Spinal cord (tissue), 10 donors: ENCODE results near the gene GNG3. TPM values are rescaled to one million over a fixed set of nuclear protein-coding genes. Genes with fewer than 3 reads are reported as not detected.

Experiments
- DNase-seq, 6 donors: peaks; one replicate each; pipeline versions ENCODE4 v3.0.0 to v3.0.0-alpha.2; 2013 to 2015; ENCODE audit warnings: low spot score in 6 of 6, low read depth in 4 of 6
- H3K27ac ChIP-seq: one replicate; pipeline ENCODE4 v1.5.1; 2013; ENCODE audit warnings: low read depth, low read length, control low read depth
- H3K27me3 ChIP-seq: one replicate; pipeline ENCODE4 v1.6.1; 2013; ENCODE audit warnings: low read length; ENCODE audit not compliant: control insufficient read depth, insufficient read depth
- H3K36me3 ChIP-seq: one replicate; pipeline ENCODE4 v1.6.1; 2013; ENCODE audit warnings: low read length; ENCODE audit not compliant: control insufficient read depth, insufficient read depth
- H3K4me1 ChIP-seq: one replicate; pipeline ENCODE4 v1.6.1; 2013; ENCODE audit warnings: low read length; ENCODE audit not compliant: control insufficient read depth, insufficient read depth
- H3K4me3 ChIP-seq: one replicate; pipeline ENCODE4 v1.5.1; 2013; ENCODE audit warnings: low read depth, low read length, control low read depth
- H3K9me3 ChIP-seq: one replicate; pipeline ENCODE4 v1.6.1; 2013; ENCODE audit warnings: low read length; ENCODE audit not compliant: control insufficient read depth, insufficient read depth
- WGBS: methylation state at CpG from one replicate; pipeline ENCODE4 v1.1.5; 2013; ENCODE audit warnings: missing lambda C conversion rate; ENCODE audit not compliant: insufficient coverage; 5-methylcytosine and 5-hydroxymethylcytosine counted together
- polyA plus RNA-seq, 2 donors: library from polyadenylated mRNA; unstranded; fragments of 120-200 nt; gene quantifications; one replicate each; pipeline ENCODE4 v1.2.1, GENCODE V29; 2013; ENCODE audit not compliant: insufficient read length in 2 of 2
- total RNA-seq, 2 donors: library from RNA; depleted of rRNA in 1 of 2; stranded (reverse); fragments of 120-200 nt in 1 of 2; fragments of >200 nt in 1 of 2; gene quantifications; one replicate each; pipeline versions ENCODE4 v1.2.3 to v1.2.4, GENCODE V29; 2013 to 2014
- donor health status: healthy.

The GNG3 gene
- total and polyA plus RNA-seq, 4 donors: 25.6 to 295 (median 171) TPM

DNA sequence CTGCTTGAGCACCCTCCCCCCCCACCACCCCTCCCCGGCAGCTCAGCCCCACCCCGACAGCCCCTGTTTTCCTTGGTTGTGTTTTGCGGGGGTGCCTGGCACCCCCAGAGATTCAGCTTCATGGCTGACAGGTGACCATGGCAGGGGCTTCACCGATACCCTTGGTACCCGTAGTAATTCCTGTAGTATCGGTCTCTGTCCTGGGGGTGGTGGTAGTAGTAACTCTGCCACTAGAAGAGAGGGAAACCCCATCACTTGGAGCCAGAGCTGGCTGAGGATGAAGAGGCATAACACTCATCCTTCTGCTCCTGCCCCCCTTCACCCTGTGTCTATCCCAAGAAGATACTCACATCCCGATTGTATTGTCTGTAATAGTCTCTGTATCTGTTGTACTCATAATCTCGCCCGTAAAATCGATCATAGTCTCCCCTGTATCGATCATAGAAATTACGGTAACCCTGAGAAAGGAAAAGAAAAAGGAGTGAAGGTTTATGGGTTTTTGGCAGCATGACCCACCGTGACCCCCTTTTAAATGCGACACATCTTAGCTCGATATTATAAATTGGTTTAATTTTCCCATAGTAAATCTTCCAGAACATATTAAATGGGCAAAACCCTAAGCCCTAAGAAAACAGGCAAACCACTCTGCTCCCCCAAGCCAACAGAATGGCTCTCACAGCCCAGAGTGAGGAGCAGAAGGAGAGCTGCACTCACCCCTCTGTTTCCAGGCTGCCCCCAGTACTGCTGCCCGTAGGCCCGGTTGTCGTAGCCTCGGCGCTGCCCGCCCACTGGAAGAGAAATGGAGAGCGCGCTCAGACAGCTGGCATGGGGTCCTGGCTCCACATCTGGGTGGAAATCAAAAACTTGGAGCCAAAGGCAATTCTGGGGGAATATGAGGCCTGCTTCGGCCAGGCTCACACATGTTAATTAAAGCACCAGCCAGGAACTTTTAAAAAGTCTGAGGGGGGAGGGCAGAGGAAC, 8.0 kb downstream of the GNG3 start:
- 90% methylated on average over 13 of the region's 24 CpGs for WGBS
- H3K36me3 ChIP-seq: peaks cover 74% of the 10 kb centered on the region
- H3K27ac ChIP-seq: no peak overlapping the region
- DNase-seq: no peak
- no peaks in the 10 kb centered on the region for H3K27me3 ChIP-seq
- no peak overlapping the region for H3K4me3 ChIP-seq
- H3K4me1 ChIP-seq: peaks cover 3% of the 10 kb centered on the region
- no peaks in the 10 kb centered on the region for H3K9me3 ChIP-seq

DNA sequence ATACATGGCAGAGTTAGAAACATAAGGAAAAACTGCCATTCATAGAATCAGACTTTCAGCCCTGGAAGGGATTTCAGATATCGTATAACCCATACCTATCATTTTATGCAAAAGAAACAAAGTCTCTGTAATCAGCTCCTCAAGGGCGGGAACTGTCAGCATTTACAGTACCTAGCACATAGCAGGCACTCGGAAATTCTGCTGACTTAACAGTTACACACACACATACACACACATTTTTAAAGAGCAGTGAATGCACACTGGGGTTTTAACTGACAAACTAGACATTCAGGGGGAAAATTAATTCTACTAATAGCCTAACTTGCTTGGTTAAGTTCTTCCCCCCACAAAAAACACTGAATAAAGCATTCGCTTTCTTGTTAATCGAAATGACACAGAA, 8.7 kb downstream of the GNG3 start:
- H3K36me3 ChIP-seq: peaks cover 72% of the 10 kb centered on the region

DNA sequence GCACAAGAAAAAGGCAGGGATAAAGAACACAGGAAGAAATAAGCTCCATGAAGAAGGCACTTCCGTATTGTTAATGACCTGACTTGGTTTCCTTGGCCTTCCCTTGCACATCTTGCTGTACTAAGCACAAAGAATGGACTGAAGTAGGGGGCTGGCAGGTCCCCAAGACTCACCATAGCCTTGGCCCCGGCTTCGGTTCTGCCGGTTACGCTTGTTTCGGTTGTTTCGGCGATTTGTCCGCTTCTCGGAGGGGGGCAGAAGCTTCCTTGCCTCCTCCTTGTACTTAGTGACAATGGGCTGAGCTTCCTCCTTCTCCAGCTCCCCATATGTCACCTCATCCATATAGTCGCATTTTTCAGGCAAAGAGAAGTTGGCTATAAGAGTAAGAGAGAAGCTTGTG, 9.3 kb downstream of the GNG3 start:
- Histone ChIP-seq H3K36me3 (peaks cover 72% of the 10 kb centered on the region), H3K9me3 (no peaks in the 10 kb centered on the region), H3K27ac (no peak overlapping the region), H3K4me1 (no peaks in the 10 kb centered on the region), H3K27me3 (no peaks in the 10 kb centered on the region), H3K4me3 (no peak overlapping the region)
- no peak for DNase-seq
- WGBS: 40% methylated on average over 10 of the region's 11 CpGs

More for the DNA sequence above, 8.7 kb downstream of the GNG3 start:
- no peaks in the 10 kb centered on the region for H3K9me3 ChIP-seq
- no peak overlapping the region for H3K4me3 ChIP-seq
- no peak for DNase-seq
- no peak overlapping the region for H3K27ac ChIP-seq
- H3K27me3 ChIP-seq: no peaks in the 10 kb centered on the region
- 88% methylated on average over 3 of the region's 5 CpGs for WGBS
- no peaks in the 10 kb centered on the region for H3K4me1 ChIP-seq

- DNase-seq: no peak
- Histone ChIP-seq H3K27me3 (no peaks in the 10 kb centered on the region), H3K27ac (no peak overlapping the region), H3K4me3 (no peak overlapping the region), H3K36me3 (peaks cover 76% of the 10 kb centered on the region), H3K9me3 (no peaks in the 10 kb centered on the region), H3K4me1 (no peaks in the 10 kb centered on the region)
- 100% methylated on average over 1 of the region's 2 CpGs for WGBS
Measured at GRCh38 chr11:62719302-62719978, 12.0 kb downstream of the GNG3 start.

DNA sequence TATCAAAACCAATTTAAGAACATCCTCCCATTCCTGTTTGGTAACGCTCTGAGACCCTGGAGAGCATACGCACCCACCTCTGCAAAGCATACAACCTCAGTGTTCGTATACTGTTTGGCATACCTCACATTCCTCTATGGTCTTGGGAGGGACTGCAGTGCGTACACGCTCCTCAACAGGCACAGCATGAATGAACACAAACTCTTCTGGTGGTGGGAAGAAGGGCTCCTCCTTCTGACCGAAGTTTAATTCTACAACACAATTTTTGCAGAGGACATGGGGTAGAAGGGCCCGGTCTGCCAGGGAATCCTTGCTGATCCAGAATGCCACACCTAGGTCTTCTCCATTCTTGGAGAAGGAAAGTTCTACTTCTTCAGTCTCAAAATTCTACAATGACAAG, 14.5 kb downstream of the GNG3 start:
- H3K4me1 ChIP-seq: peaks cover 5% of the 10 kb centered on the region
- H3K27me3 ChIP-seq: no peaks in the 10 kb centered on the region
- no peak overlapping the region for H3K27ac ChIP-seq
- 92% methylated on average over 5 of the region's 7 CpGs for WGBS
- DNase-seq: no peak
- peaks cover 66% of the 10 kb centered on the region for H3K36me3 ChIP-seq
- H3K4me3 ChIP-seq: no peak overlapping the region
- H3K9me3 ChIP-seq: no peaks in the 10 kb centered on the region

DNA sequence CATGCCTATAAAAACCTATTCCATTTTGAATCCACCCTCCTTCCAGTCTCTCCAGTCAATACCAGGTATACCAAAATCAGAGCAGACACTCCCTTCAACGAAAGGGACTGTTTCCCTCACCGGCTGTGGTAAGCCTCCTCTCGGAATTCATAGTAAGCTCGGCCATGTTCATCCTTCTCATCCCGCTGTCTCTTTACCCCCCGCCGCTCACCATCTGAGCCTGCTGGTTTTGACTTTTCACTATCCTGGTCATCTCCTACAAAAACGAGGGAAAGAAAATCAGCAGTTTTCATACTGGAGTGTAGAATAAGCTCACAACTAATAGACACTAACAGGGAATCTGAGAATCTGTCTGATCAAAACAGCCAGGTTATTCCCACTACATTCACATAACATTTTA, 16.7 kb downstream of the GNG3 start:
- Histone ChIP-seq H3K9me3 (no peaks in the 10 kb centered on the region), H3K4me1 (peaks cover 9% of the 10 kb centered on the region), H3K27ac (no peak overlapping the region), H3K27me3 (no peaks in the 10 kb centered on the region), H3K4me3 (no peak overlapping the region), H3K36me3 (peaks cover 47% of the 10 kb centered on the region)
- WGBS: 66% methylated on average over 3 of the region's 8 CpGs
- no peak for DNase-seq

DNA sequence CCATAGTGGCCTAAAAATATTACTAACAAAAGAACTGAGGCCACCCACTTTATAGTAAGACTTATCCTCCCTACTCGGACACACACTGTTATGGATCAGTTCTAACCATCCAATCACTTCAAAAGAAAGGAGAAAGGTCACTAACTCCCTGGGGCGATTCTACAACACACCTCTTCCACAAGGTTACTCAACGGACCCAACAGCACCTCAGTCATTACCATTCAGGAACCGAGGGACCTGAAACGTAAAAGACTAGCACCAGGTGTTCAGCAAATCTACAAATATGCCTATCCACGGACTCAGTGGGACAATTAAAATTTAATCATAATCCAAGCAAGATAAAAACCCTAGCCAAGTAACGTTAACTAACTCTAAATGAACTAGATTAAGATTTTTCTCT, 18.2 kb downstream of the GNG3 start:
- Histone ChIP-seq H3K4me3 (peak overlapping the region; percentile 99), H3K4me1 (peaks cover 24% of the 10 kb centered on the region), H3K27me3 (no peaks in the 10 kb centered on the region), H3K9me3 (no peaks in the 10 kb centered on the region), H3K27ac (no peak overlapping the region), H3K36me3 (peaks cover 38% of the 10 kb centered on the region)
- DNase-seq: no peak
- WGBS: 0% methylated on average over 6 of the region's 7 CpGs

DNA sequence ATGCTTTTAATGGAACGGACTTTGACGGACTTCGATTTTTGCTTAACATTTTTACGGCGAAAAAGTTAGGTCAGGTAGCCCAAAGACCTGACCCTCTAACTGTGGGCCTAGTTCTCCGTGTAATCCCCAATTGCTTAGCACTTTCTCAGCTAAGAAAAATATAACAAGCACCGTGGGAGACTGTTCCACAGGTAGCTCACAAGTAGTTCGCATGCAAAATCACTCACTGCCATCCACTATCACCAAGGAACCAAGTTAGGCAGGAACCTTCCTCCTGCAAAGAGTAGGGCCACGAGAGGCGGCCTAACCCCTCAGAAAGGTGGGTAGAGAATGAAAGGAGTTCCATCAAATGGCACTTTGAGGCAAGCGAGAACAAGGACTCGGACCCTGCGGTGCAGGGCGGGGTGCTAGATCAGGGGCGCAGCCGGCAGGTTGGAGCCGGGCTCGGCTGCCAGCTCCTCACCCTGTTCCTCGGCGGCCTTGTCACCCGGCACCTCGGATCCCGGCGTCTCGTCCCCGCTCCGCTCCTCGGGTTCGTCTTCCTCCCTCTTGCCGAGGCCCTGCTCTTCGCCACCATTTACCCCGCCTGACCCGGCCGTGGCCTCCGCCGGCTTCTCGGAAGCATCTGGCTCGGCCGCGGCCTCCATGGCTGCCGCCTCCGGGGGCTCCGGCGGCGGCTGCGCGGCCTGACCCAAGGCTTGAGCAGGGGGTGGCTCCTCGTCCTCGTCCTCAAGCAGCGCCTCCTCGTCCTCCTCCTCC, 18.9 kb downstream of the GNG3 start:
- WGBS: under 1% methylated on average over 49 of the region's 51 CpGs
- H3K9me3 ChIP-seq: no peaks in the 10 kb centered on the region
- H3K27me3 ChIP-seq: no peaks in the 10 kb centered on the region
- H3K27ac ChIP-seq: peak overlapping the region; percentile 100
- no peak for DNase-seq
- H3K36me3 ChIP-seq: peaks cover 38% of the 10 kb centered on the region
- peak overlapping the region; percentile 99 for H3K4me3 ChIP-seq
- H3K4me1 ChIP-seq: peaks cover 24% of the 10 kb centered on the region

- Histone ChIP-seq H3K27me3 (no peaks in the 10 kb centered on the region), H3K4me1 (peaks cover 24% of the 10 kb centered on the region), H3K27ac (peak overlapping the region; percentile 100), H3K9me3 (no peaks in the 10 kb centered on the region), H3K36me3 (peaks cover 37% of the 10 kb centered on the region), H3K4me3 (peak overlapping the region; percentile 99)
- no peak for DNase-seq
- WGBS: 0% methylated on average over 37 of the region's 37 CpGs
Measured at GRCh38 chr11:62726915-62727164, 19.4 kb downstream of the GNG3 start.
